ENCODE measurements around the gene ZDHHC14. TPM values are rescaled to one million over a fixed set of nuclear protein-coding genes. Genes with fewer than 3 reads are reported as not detected.

The ZDHHC14 gene
- total and polyA plus RNA-seq, 12 donors = 7.7 to 31.2 (median 15.2) TPM

DNA sequence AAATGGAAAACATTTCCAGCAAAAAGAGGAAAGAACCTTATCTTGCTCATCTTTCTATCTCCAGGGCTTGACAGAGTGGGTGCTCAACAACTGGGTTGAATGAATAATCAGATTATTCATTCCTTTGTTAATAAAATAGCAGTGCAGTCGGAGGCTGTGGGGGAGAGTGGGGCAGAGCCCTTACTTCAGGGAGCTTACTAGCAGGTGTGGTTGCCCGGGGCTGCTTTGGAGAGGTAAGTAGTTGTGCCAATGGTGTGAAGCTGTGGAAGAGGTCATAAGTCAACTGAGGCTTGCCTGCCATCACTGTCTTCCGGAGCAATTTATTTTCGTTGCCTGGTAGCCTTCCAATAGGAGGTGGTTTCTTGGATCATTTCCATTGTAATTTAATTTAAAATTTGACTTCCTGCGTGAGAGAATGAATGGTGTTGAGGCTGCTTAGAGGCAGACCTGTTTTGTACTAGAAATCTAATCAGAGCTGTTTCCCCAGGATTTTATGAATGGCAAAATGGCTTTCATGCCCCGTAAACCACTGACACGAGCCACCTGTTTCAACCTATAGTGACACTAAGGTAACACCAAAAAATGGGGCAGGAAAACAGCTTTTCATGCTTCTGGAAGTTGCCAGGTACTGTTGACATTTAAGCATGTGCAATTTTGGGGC is 51.4 kb downstream of the ZDHHC14 start:
- H3K9me3 ChIP-seq = no peaks in the 10 kb centered on the region
- no peak overlapping the region for H3K4me3 ChIP-seq
- TF ChIP-seq, protein P1, sequence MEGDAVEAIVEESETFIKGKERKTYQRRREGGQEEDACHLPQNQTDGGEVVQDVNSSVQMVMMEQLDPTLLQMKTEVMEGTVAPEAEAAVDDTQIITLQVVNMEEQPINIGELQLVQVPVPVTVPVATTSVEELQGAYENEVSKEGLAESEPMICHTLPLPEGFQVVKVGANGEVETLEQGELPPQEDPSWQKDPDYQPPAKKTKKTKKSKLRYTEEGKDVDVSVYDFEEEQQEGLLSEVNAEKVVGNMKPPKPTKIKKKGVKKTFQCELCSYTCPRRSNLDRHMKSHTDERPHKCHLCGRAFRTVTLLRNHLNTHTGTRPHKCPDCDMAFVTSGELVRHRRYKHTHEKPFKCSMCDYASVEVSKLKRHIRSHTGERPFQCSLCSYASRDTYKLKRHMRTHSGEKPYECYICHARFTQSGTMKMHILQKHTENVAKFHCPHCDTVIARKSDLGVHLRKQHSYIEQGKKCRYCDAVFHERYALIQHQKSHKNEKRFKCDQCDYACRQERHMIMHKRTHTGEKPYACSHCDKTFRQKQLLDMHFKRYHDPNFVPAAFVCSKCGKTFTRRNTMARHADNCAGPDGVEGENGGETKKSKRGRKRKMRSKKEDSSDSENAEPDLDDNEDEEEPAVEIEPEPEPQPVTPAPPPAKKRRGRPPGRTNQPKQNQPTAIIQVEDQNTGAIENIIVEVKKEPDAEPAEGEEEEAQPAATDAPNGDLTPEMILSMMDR (IDR thresholded peaks at IDR 0.05) = no peak
- DNase-seq = no peak
- intact Hi-C loops (cut with DNase I) = loop anchor here in 3 of 10 donors (2.0 to 10.0 kb wide), 3 partner anchors 50 to 108 kb away; partner anchors contain the start of genes ZDHHC14 (in 2 of the 3) and TMEM242 (in 1 of the 3)
- ATAC-seq = no peak
- no peaks in the 10 kb centered on the region for H3K36me3 ChIP-seq
- peak overlapping the region in 7 of 10 donors; percentile 34 to 91 (median 76) for H3K27ac ChIP-seq
- 60 to 67% methylated on average over 7 of the region's 7 CpGs for WGBS, 2 donors
- peaks cover 8 to 95% (median 55%) of the 10 kb centered on the region in 9 donors for H3K4me1 ChIP-seq
- H3K27me3 ChIP-seq = no peaks in the 10 kb centered on the region

DNA sequence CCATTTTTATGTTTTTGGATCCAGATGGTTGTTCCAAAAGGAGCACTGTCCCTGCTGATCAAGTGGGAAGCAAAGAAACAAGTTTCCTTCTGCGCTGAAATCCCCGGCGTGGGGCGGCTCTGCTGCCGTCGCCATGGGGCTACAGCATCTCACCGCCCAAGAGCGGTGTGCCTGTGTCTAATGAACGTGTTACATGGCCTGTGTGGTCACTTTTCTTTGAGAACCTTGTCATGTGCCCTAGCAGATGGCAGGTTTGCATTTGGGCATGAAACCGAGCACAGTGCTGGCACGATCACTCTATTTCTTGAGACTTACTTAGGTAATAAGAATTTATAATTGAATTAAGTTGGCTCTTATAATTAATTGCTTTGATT is 51.9 kb downstream of the ZDHHC14 start:
- no peak for DNase-seq
- Histone ChIP-seq H3K9me3 (no peaks in the 10 kb centered on the region), H3K36me3 (no peaks in the 10 kb centered on the region), H3K4me1 (peaks cover 8 to 95% (median 58%) of the 10 kb centered on the region in 9 donors), H3K4me3 (no peak overlapping the region), H3K27me3 (no peaks in the 10 kb centered on the region), H3K27ac (peak overlapping the region in 8 of 10 donors; percentile 50 to 91 (median 78))
- ATAC-seq = no peak
- TF ChIP-seq, protein P1 (IDR thresholded peaks at IDR 0.05) = no peak
- intact Hi-C loops (cut with DNase I) = loop anchor here in 3 of 10 donors (2.0 to 10.0 kb wide), 3 partner anchors 51 to 108 kb away; partner anchors contain the start of genes ZDHHC14 (in 2 of the 3) and TMEM242 (in 1 of the 3)
- WGBS, 2 donors = 94 to 95% methylated on average over 11 of the region's 11 CpGs

DNA sequence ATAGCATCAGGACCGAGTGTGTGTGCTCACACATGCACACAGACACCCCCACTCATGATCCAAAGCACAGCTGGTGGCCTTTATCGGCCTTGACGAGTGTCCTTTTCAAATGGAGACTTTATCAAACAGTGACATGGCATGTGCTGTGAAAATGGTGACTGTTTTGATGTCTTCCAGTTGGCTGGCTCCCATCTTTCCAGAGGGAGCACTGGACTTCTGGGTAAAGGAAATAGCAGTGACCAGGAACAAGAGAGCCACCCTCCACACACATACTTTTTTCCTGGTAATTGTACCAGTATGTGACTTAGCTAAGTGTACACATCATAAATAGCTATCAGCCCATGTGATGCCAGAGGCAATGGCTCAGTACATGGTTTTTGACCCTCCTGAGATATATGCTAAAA is 52.7 kb downstream of the ZDHHC14 start:
- Histone ChIP-seq H3K4me1 (peaks cover 8 to 97% (median 66%) of the 10 kb centered on the region in 9 donors), H3K27ac (peak overlapping the region in 8 of 10 donors; percentile 50 to 91 (median 78)), H3K9me3 (no peaks in the 10 kb centered on the region), H3K4me3 (no peak overlapping the region), H3K27me3 (no peaks in the 10 kb centered on the region), H3K36me3 (no peaks in the 10 kb centered on the region)
- intact Hi-C loops (cut with DNase I) = loop anchor here in 3 of 10 donors (2.0 to 10.0 kb wide), 3 partner anchors 51 to 109 kb away; partner anchors contain the start of genes ZDHHC14 (in 2 of the 3) and TMEM242 (in 1 of the 3)
- TF ChIP-seq, protein P1 (IDR thresholded peaks at IDR 0.05) = no peak
- 45 to 52% methylated on average over 3 of the region's 3 CpGs for WGBS, 2 donors
- peak in 6 of 8 donors; percentile 15 to 78 (median 61) for ATAC-seq
- DNase-seq = peak in 1 of 2 donors; percentile 50

DNA sequence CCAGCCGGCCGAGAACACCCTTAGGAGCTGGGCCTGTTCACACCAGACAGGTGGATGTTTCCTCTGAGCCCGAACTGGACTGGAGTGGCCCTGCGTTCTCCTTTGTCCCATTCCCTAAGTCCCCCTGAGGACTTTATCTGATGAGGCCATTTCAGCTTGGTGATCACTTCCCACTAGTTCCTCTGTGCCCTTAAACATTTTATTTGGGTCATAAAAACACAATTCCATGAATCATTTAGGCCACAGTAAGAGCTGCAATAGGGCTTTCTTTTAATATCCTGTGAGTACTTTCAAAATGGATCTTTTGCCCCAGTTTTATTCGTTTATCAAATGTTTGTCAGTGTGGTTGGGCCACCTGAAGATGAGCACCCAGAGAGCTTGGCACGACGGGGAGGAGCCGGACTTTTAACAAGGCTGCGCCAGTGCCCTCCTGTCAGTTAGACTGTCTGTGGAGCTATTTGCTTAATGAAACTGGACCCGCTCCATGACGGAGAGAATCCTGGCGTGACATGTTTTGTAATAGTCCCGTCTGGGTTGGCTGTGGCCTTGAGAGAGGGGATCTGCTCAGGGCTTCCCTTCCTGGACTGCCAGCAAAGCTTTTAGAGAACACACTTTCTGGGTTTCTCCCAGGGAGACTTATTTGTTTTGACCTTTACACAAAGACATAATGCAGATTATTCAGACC is 53.5 kb downstream of the ZDHHC14 start:
- DNase-seq = peak; percentile 42 to 48
- intact Hi-C loops (cut with DNase I) = loop anchor here in 4 of 10 donors (5.0 to 10.0 kb wide), 3 partner anchors 38 to 110 kb away; partner anchors contain the start of genes ZDHHC14 (in 2 of the 4) and TMEM242 (in 1 of the 4)
- WGBS, 2 donors = 64 to 72% methylated on average over 13 of the region's 13 CpGs
- ATAC-seq = peak; percentile 34 to 72 (median 56)
- Histone ChIP-seq H3K4me3 (no peak overlapping the region), H3K27ac (peak overlapping the region in 9 of 10 donors; percentile 26 to 91 (median 76)), H3K9me3 (no peaks in the 10 kb centered on the region), H3K4me1 (peaks cover 8 to 93% (median 69%) of the 10 kb centered on the region in 9 donors), H3K36me3 (no peaks in the 10 kb centered on the region), H3K27me3 (no peaks in the 10 kb centered on the region)
- TF ChIP-seq, protein P1 (IDR thresholded peaks at IDR 0.05) = no peak

All from heart right ventricle (tissue), 16 donors.